Uterine smooth muscle cell (primary cell): ENCODE data around the gene SAMD10. TPM values are rescaled to one million over a fixed set of nuclear protein-coding genes. Genes with fewer than 3 reads are reported as not detected.

Experiments
- total RNA-seq: library from RNA; depleted of rRNA; stranded (reverse); fragments of >200 nt; gene quantifications from 2 replicates; pipeline ENCODE4 v1.2.3, GENCODE V29; 2014

SAMD10 gene
- total RNA-seq, result 0.87 and 1.00 TPM in 2 replicates

GRCh38 chr20:63979557-63980316, at the start of gene SAMD10:
Gene SAMD10, minus strand, starts transcription at chr20:63979642. Its CDS starts 175 bp downstream, at chr20:63979467.

GRCh38 chr20:63980806-63981728, 1.6 kb upstream of the SAMD10 start, which contains the start of gene PRPF6:
Gene PRPF6, plus strand, starts transcription at chr20:63981132. Its CDS starts 114 bp downstream, at chr20:63981246.

GRCh38 chr20:63969838-63970713, 9.4 kb downstream of the SAMD10 start, which contains the start of gene ZNF512B:
Gene ZNF512B, minus strand, starts transcription at chr20:63969930. Its CDS starts 1,980 bp downstream, at chr20:63967950.

GRCh38 chr20:63955827-63956663, 23.4 kb downstream of the SAMD10 start, which contains the start of gene UCKL1:
Gene UCKL1, minus strand, starts transcription at chr20:63956416. Its CDS starts 44 bp downstream, at chr20:63956372.

Other genes starting within 250 kb of the SAMD10 start
- gene LIME1, start 243.0 kb downstream of the SAMD10 start, total RNA-seq, result 5.2 and 7.0 TPM in 2 replicates
- gene SLC2A4RG, start 239.9 kb downstream of the SAMD10 start, total RNA-seq, result 32.0 and 35.4 TPM in 2 replicates
- 11.9 and 16.7 TPM in 2 replicates for gene ZBTB46, start 148.4 kb downstream of the SAMD10 start, total RNA-seq
- not detected in 2 replicates for gene ABHD16B, start 118.1 kb downstream of the SAMD10 start, total RNA-seq
- 159 and 171 TPM in 2 replicates for gene TPD52L2, start 114.4 kb downstream of the SAMD10 start, total RNA-seq
- gene DNAJC5, start 84.5 kb downstream of the SAMD10 start, total RNA-seq, result 55.2 and 60.0 TPM in 2 replicates
- gene UCKL1, start 23.2 kb downstream of the SAMD10 start, total RNA-seq, result 22.4 and 24.0 TPM in 2 replicates
- gene ZNF512B, start 9.7 kb downstream of the SAMD10 start, total RNA-seq, result 7.1 and 7.6 TPM in 2 replicates
- 65.7 and 73.8 TPM in 2 replicates for gene PRPF6, start 1.5 kb upstream of the SAMD10 start, total RNA-seq
- gene C20orf204, start 56.5 kb upstream of the SAMD10 start, total RNA-seq, result 0.77 and 1.2 TPM in 2 replicates
- gene SOX18, start 70.0 kb upstream of the SAMD10 start, total RNA-seq, result 0.12 TPM in 1 of 2 replicates, not detected in the other
- gene TCEA2, start 83.6 kb upstream of the SAMD10 start, total RNA-seq, result 10.8 and 24.7 TPM in 2 replicates
- gene RGS19, start 99.9 kb upstream of the SAMD10 start, total RNA-seq, result 7.5 and 8.7 TPM in 2 replicates
- 1.1 and 2.1 TPM in 2 replicates for gene OPRL1, start 100.4 kb upstream of the SAMD10 start, total RNA-seq
- not detected in 2 replicates for gene LKAAEAR1, start 104.8 kb upstream of the SAMD10 start, total RNA-seq
- not detected in 2 replicates for gene NPBWR2, start 127.9 kb upstream of the SAMD10 start, total RNA-seq
- not detected in 2 replicates for gene MYT1, start 184.8 kb upstream of the SAMD10 start, total RNA-seq